Right hindlimb (tissue), 1 donor: ENCODE results near the gene TLK1.
"Not testable (repeated sequence)": the region's sequence is repeated elsewhere in the genome, so short reads cannot be mapped to it uniquely, and the experiment has no call there.

Experiments used
- DNase-seq: peaks from one replicate; pipeline ENCODE4 v3.0.0-alpha.2; 2018

TLK1 gene

GRCh38 chr2:171076422-171076821, 84.3 kb downstream of the TLK1 start:
- DNase-seq = not testable (repeated sequence)

GRCh38 chr2:171072164-171072563, 88.5 kb downstream of the TLK1 start:
- no peak for DNase-seq

GRCh38 chr2:171069286-171069956, 91.3 kb downstream of the TLK1 start:
- DNase-seq = no peak

- no peak for DNase-seq
Observed at GRCh38 chr2:171066110-171066509, 94.6 kb downstream of the TLK1 start.

GRCh38 chr2:171057575-171057974, 103.1 kb downstream of the TLK1 start:
- no peak for DNase-seq

- no peak for DNase-seq
Observed at GRCh38 chr2:171056307-171056706, 104.4 kb downstream of the TLK1 start.

GRCh38 chr2:171049691-171050090, 111.0 kb downstream of the TLK1 start:
- no peak for DNase-seq

- no peak for DNase-seq
Observed at GRCh38 chr2:171046048-171046560, 114.6 kb downstream of the TLK1 start.

GRCh38 chr2:171044416-171044815, 116.3 kb downstream of the TLK1 start:
- no peak for DNase-seq

GRCh38 chr2:171042253-171042969, 118.3 kb downstream of the TLK1 start:
- DNase-seq = no peak

GRCh38 chr2:171036532-171036931, 124.2 kb downstream of the TLK1 start:
- no peak for DNase-seq

- DNase-seq = no peak
Observed at GRCh38 chr2:171034315-171034714, 126.4 kb downstream of the TLK1 start.

- no peak for DNase-seq
Observed at GRCh38 chr2:171025214-171025613, 135.5 kb downstream of the TLK1 start.

GRCh38 chr2:171018522-171018921, 142.2 kb downstream of the TLK1 start:
- no peak for DNase-seq

GRCh38 chr2:171016125-171016524, 144.6 kb downstream of the TLK1 start:
- DNase-seq = no peak

- no peak for DNase-seq
Observed at GRCh38 chr2:171013851-171014250, 146.8 kb downstream of the TLK1 start.

GRCh38 chr2:171009386-171009785, 151.3 kb downstream of the TLK1 start:
- no peak for DNase-seq

- DNase-seq = no peak
Observed at GRCh38 chr2:171008550-171009205, 152.0 kb downstream of the TLK1 start.

GRCh38 chr2:171004833-171005232, 155.9 kb downstream of the TLK1 start:
- no peak for DNase-seq

- no peak for DNase-seq
Observed at GRCh38 chr2:171004363-171004762, 156.3 kb downstream of the TLK1 start.

GRCh38 chr2:170999654-171000053, 161.0 kb downstream of the TLK1 start:
- DNase-seq = no peak

GRCh38 chr2:170997893-170998597, 162.6 kb downstream of the TLK1 start:
- no peak for DNase-seq

GRCh38 chr2:170996316-170996715, 164.4 kb downstream of the TLK1 start:
- DNase-seq = no peak
